Body of pancreas (tissue), 4 donors: ENCODE results near the gene DACH2.

Source experiments
- POLR2A ChIP-seq, 3 donors: fragments of 450-650 bp; IDR thresholded peaks; one replicate each; pipeline ENCODE4 v1.6.1; 2016; ENCODE audit warnings: antibody characterized with exemption in 3 of 3, mild to moderate bottlenecking in 2 of 3
- TF ChIP-seq, protein P1 (sequence below), 7 experiments: fragments of 450-650 bp in 4 of 7; fragments of 200-600 bp in 3 of 7; sonication (generic) in 3 of 7; IDR thresholded peaks; one replicate each; pipeline ENCODE4 v1.5.1; 2016 to 2019; ENCODE audit warnings: antibody characterized with exemption in 7 of 7

DNA sequence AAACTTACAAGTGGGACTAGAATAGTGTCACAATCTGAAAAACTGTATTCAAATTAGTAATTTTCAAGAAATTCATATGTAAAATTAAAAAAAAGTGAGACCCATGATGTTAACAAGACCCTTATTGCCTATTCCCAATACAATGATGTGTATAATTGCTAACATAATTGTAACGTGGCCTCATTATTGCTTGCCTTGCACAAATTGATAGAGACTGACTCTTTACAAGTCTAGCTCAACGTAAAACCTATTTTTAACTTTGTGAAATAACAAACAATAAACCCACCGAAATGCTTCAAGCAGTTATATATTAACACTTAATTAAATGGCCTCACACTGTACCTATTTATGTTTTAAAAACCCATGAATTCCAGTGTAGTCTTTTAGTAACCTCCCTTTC is 312.5 kb downstream of the DACH2 start:
- TF ChIP-seq POLR2A (IDR thresholded peaks at IDR 0.05), result no peak
- TF ChIP-seq, protein P1, sequence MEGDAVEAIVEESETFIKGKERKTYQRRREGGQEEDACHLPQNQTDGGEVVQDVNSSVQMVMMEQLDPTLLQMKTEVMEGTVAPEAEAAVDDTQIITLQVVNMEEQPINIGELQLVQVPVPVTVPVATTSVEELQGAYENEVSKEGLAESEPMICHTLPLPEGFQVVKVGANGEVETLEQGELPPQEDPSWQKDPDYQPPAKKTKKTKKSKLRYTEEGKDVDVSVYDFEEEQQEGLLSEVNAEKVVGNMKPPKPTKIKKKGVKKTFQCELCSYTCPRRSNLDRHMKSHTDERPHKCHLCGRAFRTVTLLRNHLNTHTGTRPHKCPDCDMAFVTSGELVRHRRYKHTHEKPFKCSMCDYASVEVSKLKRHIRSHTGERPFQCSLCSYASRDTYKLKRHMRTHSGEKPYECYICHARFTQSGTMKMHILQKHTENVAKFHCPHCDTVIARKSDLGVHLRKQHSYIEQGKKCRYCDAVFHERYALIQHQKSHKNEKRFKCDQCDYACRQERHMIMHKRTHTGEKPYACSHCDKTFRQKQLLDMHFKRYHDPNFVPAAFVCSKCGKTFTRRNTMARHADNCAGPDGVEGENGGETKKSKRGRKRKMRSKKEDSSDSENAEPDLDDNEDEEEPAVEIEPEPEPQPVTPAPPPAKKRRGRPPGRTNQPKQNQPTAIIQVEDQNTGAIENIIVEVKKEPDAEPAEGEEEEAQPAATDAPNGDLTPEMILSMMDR (IDR thresholded peaks at IDR 0.05), result no peak
